ENCODE measurements around the gene MS4A12. TPM values are rescaled to one million over a fixed set of nuclear protein-coding genes. Genes with fewer than 3 reads are reported as not detected.
A peak's percentile ranks its signal among the peaks of the same experiment; 100 is the strongest.

MS4A12 gene
- total and polyA plus RNA-seq, 2 of the 13 experiments (the other 11 are each of a cell fraction or from before 2014, with no cell fraction given) = not detected

- TF ChIP-seq HMG20B (CRISPR knock-in tag; conservative IDR thresholded peaks at IDR 0.05) = no peak
Observed at GRCh38 chr11:60515144-60515855, 22.7 kb downstream of the MS4A12 start, which contains the start of gene MS4A13 (continued).

DNA sequence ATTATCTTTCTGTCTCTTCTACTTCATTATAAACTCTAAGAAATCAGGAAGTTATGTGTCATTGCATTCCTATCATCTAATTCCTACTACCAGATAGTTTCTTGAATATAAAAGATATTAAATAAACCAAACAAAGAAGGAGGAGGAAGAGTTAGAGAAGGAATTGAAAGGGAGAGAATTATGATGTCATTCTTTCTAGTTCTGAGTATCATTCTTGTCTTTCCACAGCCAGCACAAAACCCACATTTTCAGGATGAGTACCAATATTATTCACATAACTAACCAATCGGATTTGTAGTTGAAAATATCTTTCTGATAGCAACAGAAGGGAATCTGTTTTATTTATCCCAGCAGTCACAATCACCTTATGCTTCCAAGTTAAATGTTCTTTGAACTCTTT lies 35.9 kb downstream of the MS4A12 start:
- H3K27ac ChIP-seq (ENCODE audit: extremely low read length, insufficient read depth, low read length) = no peak overlapping the region
- intact Hi-C loops (cut with micrococcal nuclease; ENCODE audit: unreplicated experiment) (no loop called here), in situ Hi-C loops (cut with HindIII; ENCODE audit: extremely low pct_ligation_motif_present, low pct_unique_long_range_greater_than_20kb) (no loop called here)
- H3K36me3 ChIP-seq (replicated peaks in 1 of 2; ENCODE audit: control insufficient read depth in 1 of 2, insufficient read depth in 2 of 2, low read length in 2 of 2) = no peaks in the 10 kb centered on the region
- H3K9ac ChIP-seq (ENCODE audit: insufficient read depth, low read depth, low read length) = no peak overlapping the region
- no TSS peak for BruUV-seq (replicated peaks)
- CTCF ChIA-PET (ENCODE audit: low intra/inter-chr PET ratio, low total read pairs) = no interaction called here
- ATAC-seq = no peak
- H2AFZ ChIP-seq (ENCODE audit: low read length) = no peak overlapping the region
- no peak for FAIRE-seq
- H3K4me3 ChIP-seq (replicated peaks in 1 of 3; ENCODE audit: insufficient read depth in 1 of 3, low read depth in 2 of 3, low read length in 3 of 3) = no peak overlapping the region
- no peaks in the 10 kb centered on the region for H3K9me3 ChIP-seq (ENCODE audit: low read length)
- no peak overlapping the region for H3K4me2 ChIP-seq (ENCODE audit: low read depth, low read length)
- TF ChIP-seq MAF1 (CRISPR knock-in tag; IDR thresholded peaks at IDR 0.05; ENCODE audit: borderline replicate concordance) (no peak), ATF7 (IDR thresholded peaks at IDR 0.05) (peak; percentile 82), ATF7 (CRISPR knock-in tag; IDR thresholded peaks at IDR 0.05) (no peak)
- H3K4me1 ChIP-seq (ENCODE audit: insufficient read depth, low read length) = no peaks in the 10 kb centered on the region
- no peaks in the 10 kb centered on the region; a peak in 1 of 5 replicates for H3K27me3 ChIP-seq (ENCODE audit: control insufficient read depth in 1 of 2, insufficient read depth in 2 of 2, low read length in 2 of 2)
- WGBS (ENCODE audit: low lambda C conversion rate) = 0% methylated on average over 1 of the region's 1 CpG
- POLR2A ChIA-PET = no interaction called here
- no peak for DNase-seq (ENCODE audit: low spot score)
- no peaks in the 10 kb centered on the region for H4K20me1 ChIP-seq (ENCODE audit: insufficient read depth, low read length)
- no peaks in the 10 kb centered on the region for H3K79me2 ChIP-seq (ENCODE audit: insufficient read depth, low read length)

GRCh38 chr11:60528934-60529333 lies 36.4 kb downstream of the MS4A12 start:
- no TSS peak for BruUV-seq (replicated peaks)
- POLR2A ChIA-PET = no interaction called here
- no peaks in the 10 kb centered on the region for H3K79me2 ChIP-seq (ENCODE audit: insufficient read depth, low read length)
- H3K36me3 ChIP-seq (replicated peaks in 1 of 2; ENCODE audit: control insufficient read depth in 1 of 2, insufficient read depth in 2 of 2, low read length in 2 of 2) = no peaks in the 10 kb centered on the region
- H3K4me1 ChIP-seq (ENCODE audit: insufficient read depth, low read length) = no peaks in the 10 kb centered on the region
- CTCF ChIA-PET (ENCODE audit: low intra/inter-chr PET ratio, low total read pairs) = no interaction called here
- in situ Hi-C loops (cut with HindIII; ENCODE audit: extremely low pct_ligation_motif_present, low pct_unique_long_range_greater_than_20kb) = no loop called here
- no peaks in the 10 kb centered on the region for H3K9me3 ChIP-seq (ENCODE audit: low read length)
- DNase-seq (ENCODE audit: low spot score) (no peak), FAIRE-seq (no peak), ATAC-seq (no peak)
- no peak overlapping the region for H3K4me3 ChIP-seq (replicated peaks in 1 of 3; ENCODE audit: insufficient read depth in 1 of 3, low read depth in 2 of 3, low read length in 3 of 3)
- H3K27me3 ChIP-seq (ENCODE audit: control insufficient read depth in 1 of 2, insufficient read depth in 2 of 2, low read length in 2 of 2) = no peaks in the 10 kb centered on the region
- H3K4me2 ChIP-seq (ENCODE audit: low read depth, low read length) = no peak overlapping the region
- no peaks in the 10 kb centered on the region for H4K20me1 ChIP-seq (ENCODE audit: insufficient read depth, low read length)
- intact Hi-C loops (cut with micrococcal nuclease; ENCODE audit: unreplicated experiment) = no loop called here
- no peak overlapping the region for H2AFZ ChIP-seq (ENCODE audit: low read length)
- no peak overlapping the region for H3K27ac ChIP-seq (ENCODE audit: extremely low read length, insufficient read depth, low read length)
- WGBS (ENCODE audit: low lambda C conversion rate) = 0% methylated on average over 1 of the region's 1 CpG
- H3K9ac ChIP-seq (ENCODE audit: insufficient read depth, low read depth, low read length) = no peak overlapping the region
- TF ChIP-seq SAFB2 (CRISPR knock-in tag; IDR thresholded peaks at IDR 0.05; ENCODE audit: borderline replicate concordance, low read depth) (no peak), ZNF768 (CRISPR knock-in tag; IDR thresholded peaks at IDR 0.05) (no peak), SCMH1 (CRISPR knock-in tag; IDR thresholded peaks at IDR 0.05; ENCODE audit: borderline replicate concordance) (no peak), PPARG (CRISPR knock-in tag; conservative IDR thresholded peaks at IDR 0.05) (no peak), TCF7L2 (IDR thresholded peaks at IDR 0.05; ENCODE audit: low read depth, low read length) (no peak), SETDB1 (CRISPR knock-in tag; IDR thresholded peaks at IDR 0.05; ENCODE audit: borderline replicate concordance) (no peak), ZNF784 (CRISPR knock-in tag; IDR thresholded peaks at IDR 0.05; ENCODE audit: borderline replicate concordance) (no peak), TRAFD1 (CRISPR knock-in tag; IDR thresholded peaks at IDR 0.05; ENCODE audit: borderline replicate concordance) (no peak), ATM (IDR thresholded peaks at IDR 0.05; ENCODE audit: borderline replicate concordance) (no peak)
- TF ChIP-seq, protein P1, sequence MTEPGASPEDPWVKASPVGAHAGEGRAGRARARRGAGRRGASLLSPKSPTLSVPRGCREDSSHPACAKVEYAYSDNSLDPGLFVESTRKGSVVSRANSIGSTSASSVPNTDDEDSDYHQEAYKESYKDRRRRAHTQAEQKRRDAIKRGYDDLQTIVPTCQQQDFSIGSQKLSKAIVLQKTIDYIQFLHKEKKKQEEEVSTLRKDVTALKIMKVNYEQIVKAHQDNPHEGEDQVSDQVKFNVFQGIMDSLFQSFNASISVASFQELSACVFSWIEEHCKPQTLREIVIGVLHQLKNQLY (CRISPR knock-in tag; IDR thresholded peaks at IDR 0.05) = no peak

Measured in HepG2 (cell line).